ENCODE measurements around the gene LSS.
A peak's percentile ranks its signal among the peaks of the same experiment; 100 is the strongest.
"Not testable (repeated sequence)": the region's sequence is repeated elsewhere in the genome, so short reads cannot be mapped to it uniquely, and the experiment has no call there.

LSS gene

GRCh38 chr21:46185716-46186115, 42.9 kb downstream of the LSS start:
- DNase-seq = peak; percentile 79

- peak; percentile 83 for DNase-seq
Observed at GRCh38 chr21:46184625-46185555, 43.7 kb downstream of the LSS start.

- peak; percentile 80 for DNase-seq
Observed at GRCh38 chr21:46183910-46184624, 44.5 kb downstream of the LSS start, which contains the start of gene SPATC1L. Gene SPATC1L, minus strand, starts transcription at chr21:46184459. Its CDS starts 1,643 bp downstream, at chr21:46182816.

- peak; percentile 28 for DNase-seq
Observed at GRCh38 chr21:46183337-46183909, 45.2 kb downstream of the LSS start.

- no peak for DNase-seq
Observed at GRCh38 chr21:46182548-46183336, 45.8 kb downstream of the LSS start.

- DNase-seq = no peak
Observed at GRCh38 chr21:46181953-46182547, 46.5 kb downstream of the LSS start.

GRCh38 chr21:46181436-46181835, 47.1 kb downstream of the LSS start:
- no peak for DNase-seq

- DNase-seq = no peak
Observed at GRCh38 chr21:46180778-46181391, 47.7 kb downstream of the LSS start.

GRCh38 chr21:46180079-46180722, 48.4 kb downstream of the LSS start:
- peak; percentile 45 for DNase-seq

- no peak for DNase-seq
Observed at GRCh38 chr21:46179708-46180078, 48.9 kb downstream of the LSS start.

GRCh38 chr21:46178961-46179360, 49.6 kb downstream of the LSS start:
- DNase-seq = no peak

GRCh38 chr21:46176443-46177129, 52.0 kb downstream of the LSS start:
- not testable (repeated sequence) for DNase-seq

GRCh38 chr21:46173573-46173972, 55.0 kb downstream of the LSS start:
- DNase-seq = no peak

- no peak for DNase-seq
Observed at GRCh38 chr21:46172863-46173528, 55.6 kb downstream of the LSS start.

GRCh38 chr21:46171996-46172862, 56.3 kb downstream of the LSS start:
- no peak for DNase-seq

- DNase-seq = no peak
Observed at GRCh38 chr21:46171585-46171984, 57.0 kb downstream of the LSS start.

- not testable (repeated sequence) for DNase-seq
Observed at GRCh38 chr21:46170436-46171193, 58.0 kb downstream of the LSS start.

- DNase-seq = no peak
Observed at GRCh38 chr21:46168659-46169386, 59.8 kb downstream of the LSS start.
